ENCODE results near the gene HOXC10.

HOXC10 gene

DNA sequence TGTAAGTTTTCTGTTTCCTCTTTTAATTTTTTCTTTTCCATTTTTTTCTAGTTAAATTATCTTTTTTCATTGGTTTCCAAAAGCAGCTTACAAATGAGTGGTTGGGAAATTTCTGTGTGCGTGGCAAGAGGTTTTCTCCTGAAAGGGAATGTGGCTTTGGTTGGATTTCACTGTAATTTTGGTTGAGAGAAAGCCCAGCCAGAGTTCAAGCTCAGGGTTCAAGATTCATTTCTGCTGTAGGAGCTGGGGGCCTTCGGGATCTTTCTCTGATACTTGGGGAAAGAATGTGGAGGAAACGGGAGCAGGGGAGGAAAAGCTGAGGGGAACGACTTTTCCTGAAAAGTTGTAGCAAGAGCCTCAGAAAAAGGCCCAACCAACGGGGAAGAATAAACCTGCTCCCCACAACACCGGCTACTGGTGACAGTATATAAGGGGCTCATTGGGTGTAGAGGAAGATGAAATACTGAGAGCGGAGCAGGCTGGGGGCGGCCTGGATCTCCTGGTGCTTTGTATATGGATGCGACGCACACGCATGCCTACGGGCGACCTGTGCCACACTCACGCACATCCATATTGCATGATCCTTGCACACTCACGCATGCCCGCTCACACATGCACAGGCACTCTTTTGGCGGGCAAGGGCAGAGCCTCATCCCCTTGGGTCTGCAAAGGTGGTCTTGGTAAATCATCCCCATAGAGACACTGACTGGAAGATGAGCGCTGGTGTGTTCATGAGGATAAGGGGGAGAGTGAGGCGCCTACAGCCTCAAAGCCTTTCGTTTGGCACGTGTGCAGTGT, 1.9 kb downstream of the HOXC10 start:
- Mint-ChIP-seq H3K9me3 (no peaks in the 10 kb centered on the region), H3K4me1 (peaks cover 71% of the 10 kb centered on the region), H3K4me3 (no peak overlapping the region), H3K27me3 (peaks cover 100% of the 10 kb centered on the region), H3K27ac (no peak overlapping the region)
- no peak for DNase-seq
- no peak for ATAC-seq

DNA sequence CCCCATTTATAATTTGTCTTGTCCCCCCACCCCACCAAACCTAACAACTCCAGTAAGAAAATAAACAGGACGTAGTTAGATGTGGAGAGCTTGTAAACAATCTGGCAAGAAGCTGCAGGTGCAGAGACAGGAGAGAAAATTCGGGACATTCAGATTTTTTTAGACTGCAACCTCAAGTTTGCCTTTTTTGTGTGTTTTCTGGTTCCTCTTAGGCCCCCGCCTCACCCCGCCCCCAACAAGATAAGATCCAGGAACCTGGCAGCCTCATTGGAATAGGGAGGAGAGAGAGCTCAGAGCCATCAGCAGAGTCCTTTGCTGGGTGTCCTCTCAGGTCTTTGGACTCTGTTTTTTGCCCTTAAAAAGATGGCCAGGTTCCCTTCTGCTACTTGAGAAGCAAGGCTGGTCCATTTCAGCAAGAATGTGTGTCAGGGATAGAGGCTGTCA, 2.9 kb downstream of the HOXC10 start:
- no peak overlapping the region for H3K27ac Mint-ChIP-seq
- H3K27me3 Mint-ChIP-seq, result peaks cover 100% of the 10 kb centered on the region
- H3K4me1 Mint-ChIP-seq, result peaks cover 79% of the 10 kb centered on the region
- no peaks in the 10 kb centered on the region for H3K9me3 Mint-ChIP-seq
- DNase-seq (no peak), ATAC-seq (no peak)
- H3K4me3 Mint-ChIP-seq, result no peak overlapping the region

DNA sequence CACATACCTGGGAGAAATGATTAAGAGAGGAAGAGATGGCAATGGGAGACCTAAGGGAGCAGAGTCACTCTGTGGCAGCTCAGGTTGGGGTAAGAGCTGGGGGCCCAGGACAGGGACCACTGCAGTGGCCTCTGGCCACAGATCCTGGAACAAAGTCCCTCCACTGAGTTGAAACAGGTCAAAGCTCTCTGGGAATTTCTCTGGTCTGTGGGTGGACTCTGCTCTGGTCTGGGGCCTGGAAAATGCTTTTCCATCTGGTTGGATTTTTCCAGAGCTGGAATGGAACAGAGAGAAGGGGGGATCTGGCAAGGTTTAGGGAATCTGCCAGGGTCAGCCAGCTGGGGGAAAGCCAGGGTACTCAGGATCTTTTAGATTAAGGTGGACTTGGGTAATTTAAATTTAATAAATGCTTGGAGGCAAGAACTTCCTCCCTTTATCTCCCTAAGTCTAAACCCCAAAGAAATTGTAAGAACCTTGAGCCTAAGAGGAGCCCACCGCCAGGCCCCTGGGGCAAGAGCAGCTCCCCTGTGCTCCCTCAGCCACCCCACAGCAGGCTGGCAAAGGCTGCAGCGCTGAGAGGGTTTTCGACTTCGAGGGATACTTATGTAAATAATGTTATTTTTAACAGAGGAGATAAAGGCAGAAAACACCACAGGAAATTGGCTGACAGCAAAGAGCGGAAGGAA, 3.7 kb downstream of the HOXC10 start:
- H3K4me1 Mint-ChIP-seq, result peaks cover 79% of the 10 kb centered on the region
- H3K27ac Mint-ChIP-seq, result no peak overlapping the region
- DNase-seq (no peak), ATAC-seq (no peak)
- peak overlapping the region in 1 of 2 donors; percentile 24 for H3K4me3 Mint-ChIP-seq
- H3K27me3 Mint-ChIP-seq, result peaks cover 100% of the 10 kb centered on the region
- H3K9me3 Mint-ChIP-seq, result no peaks in the 10 kb centered on the region

DNA sequence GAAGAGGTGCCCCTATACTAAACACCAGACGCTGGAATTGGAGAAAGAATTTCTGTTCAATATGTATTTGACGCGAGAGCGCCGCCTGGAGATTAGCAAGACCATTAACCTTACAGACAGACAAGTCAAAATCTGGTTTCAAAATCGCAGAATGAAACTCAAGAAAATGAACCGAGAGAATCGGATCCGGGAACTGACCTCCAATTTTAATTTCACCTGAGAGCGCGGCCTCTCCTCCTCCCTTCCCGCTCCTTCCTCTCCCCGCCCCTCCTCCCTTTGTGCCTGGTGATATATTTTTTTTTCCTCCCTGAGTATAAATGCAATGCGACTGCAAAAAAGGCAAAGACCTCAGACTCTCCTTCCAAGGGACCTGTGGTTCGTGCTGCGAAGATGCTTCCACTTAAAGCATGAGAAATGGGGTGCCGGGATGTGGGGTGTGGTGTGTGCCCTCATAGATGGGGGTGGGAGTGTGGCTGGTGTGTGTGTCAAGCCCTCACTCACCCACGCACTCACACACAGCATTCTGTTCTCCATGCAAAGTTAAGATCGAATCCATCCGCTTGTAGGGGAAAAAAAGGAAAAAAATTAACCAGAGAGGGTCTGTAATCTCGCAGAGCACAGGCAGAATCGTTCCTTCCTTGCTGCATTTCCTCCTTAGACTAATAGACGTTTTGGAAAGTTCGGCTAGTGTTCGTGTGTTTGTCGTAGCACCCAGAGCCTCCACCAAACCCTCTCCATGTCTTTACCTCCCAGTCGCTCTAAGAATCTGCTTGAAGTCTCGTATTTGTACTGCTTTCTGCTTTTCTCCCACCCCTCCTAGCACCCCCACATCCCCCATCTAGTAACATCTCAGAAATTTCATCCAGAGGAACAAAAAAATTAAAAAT, 4.5 kb downstream of the HOXC10 start:
- Mint-ChIP-seq H3K27ac (no peak overlapping the region), H3K4me3 (peak overlapping the region; percentile 24 to 46)
- peak; percentile 41 for ATAC-seq

DNA sequence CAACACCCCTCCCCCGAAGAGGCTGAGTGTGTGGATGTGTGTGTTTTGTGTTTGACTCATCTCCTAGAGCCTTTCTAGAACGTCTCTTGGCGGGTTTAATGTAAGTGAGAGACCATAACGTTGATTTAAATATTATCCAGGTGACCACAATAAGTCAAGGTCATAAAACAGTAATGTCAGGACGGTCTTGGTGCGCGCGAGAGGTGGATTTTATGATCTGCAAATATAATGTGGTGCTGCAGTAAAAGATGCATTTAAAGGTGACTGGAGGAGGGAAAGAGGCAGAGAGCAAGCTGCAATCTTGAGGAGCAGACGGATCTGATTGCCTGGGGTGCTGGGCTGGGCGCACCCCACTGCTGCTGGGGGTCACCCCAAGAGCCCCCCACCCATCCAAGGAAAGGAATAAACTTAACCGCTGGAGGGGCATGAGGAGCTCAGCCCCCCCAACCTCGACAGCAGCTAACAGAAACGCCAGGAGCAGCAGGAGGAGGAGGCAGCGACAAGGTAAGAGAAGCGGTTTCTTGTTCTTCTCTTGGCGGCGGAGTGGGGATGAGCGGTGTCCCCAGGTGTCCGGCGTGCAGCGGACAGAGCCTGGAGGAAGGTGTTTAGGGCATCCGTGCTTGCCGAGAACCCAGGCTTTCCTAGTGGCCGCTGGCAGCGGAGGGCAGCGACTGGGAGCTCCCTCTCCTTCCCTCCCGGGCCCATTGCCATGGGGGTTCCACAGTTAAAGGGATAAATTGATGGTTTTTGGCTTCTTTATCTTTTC, 5.5 kb downstream of the HOXC10 start:
- no peak overlapping the region for H3K27ac Mint-ChIP-seq
- H3K4me1 Mint-ChIP-seq, result peaks cover 84% of the 10 kb centered on the region
- DNase-seq (no peak), ATAC-seq (no peak)
- H3K4me3 Mint-ChIP-seq, result peak overlapping the region in 1 of 2 donors; percentile 1
- H3K27me3 Mint-ChIP-seq, result peaks cover 100% of the 10 kb centered on the region
- H3K9me3 Mint-ChIP-seq, result no peaks in the 10 kb centered on the region

More for the DNA sequence above, 4.5 kb downstream of the HOXC10 start:
- Mint-ChIP-seq H3K4me1 (peaks cover 83% of the 10 kb centered on the region), H3K27me3 (peaks cover 100% of the 10 kb centered on the region), H3K9me3 (no peaks in the 10 kb centered on the region)
- DNase-seq, result peak in 1 of 2 donors; percentile 35

- DNase-seq, result no peak
- Mint-ChIP-seq H3K27me3 (peaks cover 100% of the 10 kb centered on the region), H3K4me1 (peaks cover 84% of the 10 kb centered on the region), H3K27ac (no peak overlapping the region), H3K9me3 (no peaks in the 10 kb centered on the region), H3K4me3 (no peak overlapping the region)
- no peak for ATAC-seq
Observed at GRCh38 chr12:53991077-53991460, 6.1 kb downstream of the HOXC10 start.

DNA sequence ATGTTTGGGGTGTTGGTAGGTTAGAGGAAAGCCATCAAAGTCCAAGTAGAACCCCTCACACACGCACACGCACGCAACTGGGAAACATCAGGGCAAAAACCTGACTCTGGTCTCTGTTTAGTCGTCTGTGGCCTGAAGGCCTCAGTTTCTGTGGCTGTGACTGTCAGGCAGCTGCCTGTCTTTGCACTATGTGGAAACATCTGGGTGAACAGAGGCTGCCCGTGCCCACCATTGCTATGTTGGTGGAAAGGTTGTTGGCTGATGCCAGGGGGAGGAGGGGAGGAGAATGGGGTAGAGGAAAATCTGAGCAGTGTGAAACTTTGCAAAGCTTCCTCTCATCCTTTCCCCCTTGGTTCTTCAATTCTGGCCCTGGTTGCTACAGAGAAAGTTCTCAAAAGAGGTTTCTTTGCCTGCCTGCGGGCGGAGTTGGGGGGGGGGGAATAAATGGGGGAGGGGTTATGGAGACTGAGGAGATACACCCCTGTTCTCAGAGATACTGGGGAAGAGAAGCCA, 7.5 kb downstream of the HOXC10 start:
- no peak overlapping the region for H3K4me3 Mint-ChIP-seq
- H3K27me3 Mint-ChIP-seq, result peaks cover 100% of the 10 kb centered on the region
- DNase-seq, result no peak
- ATAC-seq, result no peak
- peaks cover 84% of the 10 kb centered on the region for H3K4me1 Mint-ChIP-seq
- no peak overlapping the region for H3K27ac Mint-ChIP-seq
- H3K9me3 Mint-ChIP-seq, result no peaks in the 10 kb centered on the region

DNA sequence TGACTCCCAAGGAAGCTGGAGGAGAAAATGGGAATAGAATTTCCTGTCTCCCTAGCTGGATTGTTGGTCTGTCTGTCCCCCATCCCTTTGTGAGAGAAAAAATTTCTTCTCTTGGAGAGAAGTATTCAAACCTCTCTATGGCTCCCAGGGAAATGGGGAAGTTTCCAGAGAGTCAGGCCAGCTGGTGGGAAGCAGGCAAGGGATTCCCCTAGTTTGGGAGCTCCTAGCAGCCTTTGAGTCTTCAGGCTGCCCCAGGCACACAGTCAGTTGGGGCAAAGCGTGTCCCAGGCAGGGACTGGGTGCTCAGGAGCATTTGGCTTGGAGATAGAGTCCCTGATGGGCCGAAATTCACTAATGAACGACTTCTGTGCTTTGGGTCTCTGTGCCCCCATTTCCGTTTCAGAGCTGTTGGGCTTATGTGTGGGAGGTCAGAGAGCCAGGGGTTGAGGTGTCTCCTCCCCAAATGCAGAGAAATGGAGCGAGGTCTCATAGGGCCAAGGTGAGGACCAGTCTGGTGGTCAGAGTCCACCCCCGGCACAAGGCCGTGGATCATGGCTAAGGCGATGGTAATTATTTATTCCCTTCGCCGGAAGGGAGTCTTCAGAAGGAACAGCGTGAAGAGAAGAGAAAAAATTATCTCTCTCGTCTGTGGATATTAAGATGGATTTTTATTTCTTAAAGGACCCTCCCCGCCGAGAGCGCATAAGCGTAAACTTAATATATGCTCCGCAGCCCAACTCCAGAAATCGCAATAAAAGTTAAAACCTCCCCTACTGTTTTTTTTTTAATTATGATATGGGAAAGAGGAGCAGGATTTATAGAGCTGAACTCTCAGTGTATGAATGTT, 8.4 kb downstream of the HOXC10 start:
- Mint-ChIP-seq H3K4me1 (peaks cover 85% of the 10 kb centered on the region), H3K27me3 (peaks cover 100% of the 10 kb centered on the region), H3K27ac (no peak overlapping the region), H3K9me3 (no peaks in the 10 kb centered on the region), H3K4me3 (peak overlapping the region; percentile 61 to 70)
- DNase-seq (no peak), ATAC-seq (no peak)

DNA sequence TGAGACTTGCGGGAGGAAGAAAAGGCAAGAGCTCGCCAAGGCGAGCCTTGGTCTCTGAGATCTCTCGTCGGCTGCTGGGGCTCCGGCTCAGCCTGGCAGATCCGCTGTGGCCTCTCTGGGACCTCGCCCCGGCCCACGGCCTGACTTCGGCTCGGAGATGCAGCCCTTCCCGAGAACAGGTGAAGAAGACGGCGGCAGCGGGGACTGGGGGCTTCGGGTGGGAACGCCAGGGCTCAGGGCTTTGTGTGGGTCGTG, 9.0 kb downstream of the HOXC10 start:
- H3K4me1 Mint-ChIP-seq, result peaks cover 80% of the 10 kb centered on the region
- no peaks in the 10 kb centered on the region for H3K9me3 Mint-ChIP-seq
- ATAC-seq, result no peak
- peak overlapping the region; percentile 61 to 70 for H3K4me3 Mint-ChIP-seq
- peaks cover 100% of the 10 kb centered on the region for H3K27me3 Mint-ChIP-seq
- peak overlapping the region in 1 of 2 donors; percentile 23 for H3K27ac Mint-ChIP-seq
- DNase-seq, result no peak

DNA sequence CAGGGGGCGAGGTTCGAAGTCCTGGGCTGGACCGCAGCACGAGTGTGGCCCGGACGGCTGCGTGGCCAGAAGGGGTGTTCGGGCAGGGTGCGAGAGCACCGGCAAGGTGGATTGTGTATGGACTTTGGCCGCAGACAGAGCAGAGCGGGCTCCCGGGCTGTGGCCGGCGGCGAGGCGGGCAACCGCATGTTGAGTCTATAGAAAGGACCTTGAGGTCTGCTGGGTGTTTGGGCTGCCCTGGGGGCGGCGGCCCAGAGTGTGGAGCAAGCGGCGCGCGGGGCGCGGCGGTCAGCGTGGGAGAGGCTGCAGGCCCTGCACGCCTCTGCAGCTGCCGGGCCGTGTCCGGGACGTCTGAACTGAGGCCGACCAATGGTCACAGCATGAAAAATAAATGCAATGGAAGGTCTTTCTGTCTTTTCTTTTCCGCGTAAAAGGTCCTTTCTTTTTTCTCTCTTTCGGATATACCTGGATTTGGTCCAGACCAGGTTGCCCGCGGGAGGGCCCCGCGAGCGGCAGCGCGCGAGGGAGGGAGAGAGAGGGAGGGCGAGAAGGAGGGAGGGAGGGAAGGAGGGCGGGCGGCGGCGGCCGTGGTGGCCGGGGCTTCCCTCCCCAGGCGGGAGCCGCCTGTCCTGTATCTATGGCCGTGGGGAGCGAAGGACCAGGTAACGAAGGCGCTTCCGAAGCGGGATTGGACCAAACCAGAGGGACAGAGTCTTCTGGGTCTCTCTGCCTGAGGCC, 9.5 kb downstream of the HOXC10 start:
- no peak for DNase-seq
- ATAC-seq, result no peak
- Mint-ChIP-seq H3K27ac (peak overlapping the region in 1 of 2 donors; percentile 23), H3K4me3 (peak overlapping the region; percentile 85 to 87), H3K9me3 (no peaks in the 10 kb centered on the region), H3K27me3 (peaks cover 100% of the 10 kb centered on the region), H3K4me1 (peaks cover 76% of the 10 kb centered on the region)

DNA sequence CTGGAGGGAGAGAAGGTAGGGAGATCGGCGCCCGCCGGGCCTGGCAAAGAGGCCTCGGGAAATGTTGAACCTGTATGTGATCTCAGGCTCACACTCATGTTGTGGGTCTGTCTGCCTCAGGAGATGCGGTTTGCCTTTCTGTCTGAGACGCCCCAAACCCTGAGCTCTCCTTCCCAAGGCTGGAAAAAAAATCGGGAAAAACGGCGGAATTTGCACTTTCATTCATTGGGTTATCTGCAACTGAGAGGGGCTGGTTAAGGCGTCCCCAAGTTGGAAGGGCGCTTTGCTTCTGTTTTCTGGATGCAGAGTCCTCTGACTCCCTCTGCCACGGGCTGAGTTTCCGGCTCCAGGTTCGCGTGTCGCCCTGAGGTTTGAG, 10.0 kb downstream of the HOXC10 start:
- ATAC-seq (peak; percentile 14), DNase-seq (no peak)
- peak overlapping the region; percentile 85 to 87 for H3K4me3 Mint-ChIP-seq
- no peaks in the 10 kb centered on the region for H3K9me3 Mint-ChIP-seq
- peaks cover 76% of the 10 kb centered on the region for H3K4me1 Mint-ChIP-seq
- H3K27ac Mint-ChIP-seq, result no peak overlapping the region
- H3K27me3 Mint-ChIP-seq, result peaks cover 100% of the 10 kb centered on the region

- Mint-ChIP-seq H3K27me3 (peaks cover 100% of the 10 kb centered on the region), H3K4me1 (peaks cover 75% of the 10 kb centered on the region), H3K27ac (peak overlapping the region; percentile 40 to 65), H3K4me3 (peak overlapping the region; percentile 85 to 87), H3K9me3 (no peaks in the 10 kb centered on the region)
- ATAC-seq (peak; percentile 47), DNase-seq (no peak)
Observed at GRCh38 chr12:53995378-53996239, 10.7 kb downstream of the HOXC10 start.

Data from stimulated activated naive CD8-positive, alpha-beta T cell treated with anti-CD3 and anti-CD28 coated beads, Interleukin-15, amount 100 ng/mL, for 72 hours (primary cell).